SU-DHL-6 (cell line): ENCODE measurements around the gene OR8D1.

ENCODE experiments used
- H2AFZ ChIP-seq: fragments of 200-600 bp; sonication (generic); 2 replicates; pipeline ENCODE4 v1.6.1; 2014; ENCODE audit warnings: low read depth, mild to moderate bottlenecking, moderate library complexity, mixed read lengths, antibody characterized with exemption, low read length; ENCODE audit not compliant: severe bottlenecking
- H3F3A ChIP-seq: fragments of 200-600 bp; shearing (Covaris generic); 2 replicates; pipeline ENCODE4 v1.6.0; 2016; ENCODE audit warnings: antibody characterized with exemption, mild to moderate bottlenecking; ENCODE audit not compliant: insufficient read depth
- H3K27ac ChIP-seq: fragments of 200-600 bp; sonication (generic); 2 replicates; pipeline ENCODE4 v1.5.1; 2016; ENCODE audit warnings: low read depth, mild to moderate bottlenecking, low read length, moderate library complexity, mixed read lengths
- H3K27me3 ChIP-seq: fragments of 200-600 bp; sonication (generic), shearing (Covaris generic); 2 replicates; pipeline ENCODE4 v1.6.0; 2014; ENCODE audit warnings: mild to moderate bottlenecking, low read length
- H3K36me3 ChIP-seq: fragments of 200-600 bp; sonication (generic); 2 replicates; pipeline ENCODE4 v1.6.1; 2014; ENCODE audit warnings: mild to moderate bottlenecking, low read length, mixed read lengths
- H3K4me2 ChIP-seq: fragments of 300-600, 200-600 bp; shearing (Covaris generic), sonication (generic); 2 replicates; pipeline ENCODE4 v1.6.0; 2014; ENCODE audit warnings: low read length, low read depth, mild to moderate bottlenecking; ENCODE audit not compliant: poor library complexity, severe bottlenecking
- H3K4me3 ChIP-seq: fragments of 200-600 bp; sonication (generic); 2 replicates; pipeline ENCODE4 v1.5.1; 2014; ENCODE audit warnings: antibody characterized with exemption, low read length, mild to moderate bottlenecking, mixed read lengths; ENCODE audit not compliant: insufficient read depth, poor library complexity, severe bottlenecking
- H3K79me2 ChIP-seq: fragments of 200-600 bp; sonication (generic); 2 replicates; pipeline ENCODE4 v1.6.1; 2014; ENCODE audit warnings: mild to moderate bottlenecking, low read length, moderate library complexity; ENCODE audit not compliant: insufficient read depth
- H3K9ac ChIP-seq: fragments of 200-600 bp; sonication (generic); 2 replicates; pipeline ENCODE4 v1.7.0; 2014; ENCODE audit warnings: mild to moderate bottlenecking, low read length
- H3K9me2 ChIP-seq: fragments of 200-600 bp; sonication (generic); replicated peaks from 2 replicates; pipeline ENCODE4 v1.6.1; 2014; ENCODE audit warnings: low read length; ENCODE audit not compliant: insufficient read depth
- H3K9me3 ChIP-seq: fragments of 200-600 bp; sonication (generic); 2 replicates; pipeline ENCODE4 v1.6.1; 2014; ENCODE audit warnings: low read length, mixed read lengths; ENCODE audit not compliant: insufficient read depth
- H4K20me1 ChIP-seq: fragments of 200-600 bp; sonication (generic); 2 replicates; pipeline ENCODE4 v1.6.1; 2014; ENCODE audit warnings: low read depth, mild to moderate bottlenecking, antibody characterized with exemption, low read length, moderate library complexity, mixed read lengths
- CTCF ChIP-seq: fragments of 200-600 bp; sonication (generic); IDR thresholded peaks from one replicate; pipeline ENCODE4 v1.5.1; 2017; ENCODE audit warnings: antibody characterized with exemption, mild to moderate bottlenecking, low read length, moderate library complexity; ENCODE audit not compliant: insufficient read depth, poor library complexity, severe bottlenecking
- EZH2phosphoT487 ChIP-seq: fragments of 200-600 bp; sonication (generic), shearing (Covaris generic); conservative IDR thresholded peaks from 2 replicates; pipeline ENCODE4 v1.6.1; 2018; ENCODE audit warnings: mild to moderate bottlenecking, antibody characterized with exemption, low read length, moderate library complexity, mixed read lengths

OR8D1 gene

GRCh38 chr11:124344346-124344745, 30.6 kb upstream of the OR8D1 start:
- Histone ChIP-seq H3F3A (no peaks in the 10 kb centered on the region), H3K4me3 (no peak overlapping the region), H3K79me2 (no peaks in the 10 kb centered on the region), H3K36me3 (no peaks in the 10 kb centered on the region), H3K9ac (no peak overlapping the region), H3K9me3 (no peaks in the 10 kb centered on the region), H3K27ac (no peak overlapping the region), H3K27me3 (no peaks in the 10 kb centered on the region), H3K9me2 (no peaks in the 10 kb centered on the region), H2AFZ (no peak overlapping the region), H3K4me2 (no peak overlapping the region), H4K20me1 (no peaks in the 10 kb centered on the region)
- TF ChIP-seq EZH2phosphoT487 (no peak), CTCF (no peak)

- Histone ChIP-seq H3K4me2 (no peak overlapping the region), H3K4me3 (no peak overlapping the region), H3K79me2 (no peaks in the 10 kb centered on the region), H2AFZ (no peak overlapping the region), H4K20me1 (no peaks in the 10 kb centered on the region), H3K27ac (no peak overlapping the region), H3K9me2 (no peaks in the 10 kb centered on the region), H3K9me3 (no peaks in the 10 kb centered on the region), H3K27me3 (no peaks in the 10 kb centered on the region), H3K9ac (no peak overlapping the region), H3K36me3 (no peaks in the 10 kb centered on the region), H3F3A (no peaks in the 10 kb centered on the region)
- TF ChIP-seq EZH2phosphoT487, result no peak
- no peak for TF ChIP-seq CTCF
Measured at GRCh38 chr11:124340142-124340447, 26.3 kb upstream of the OR8D1 start.

GRCh38 chr11:124339396-124340141, 25.8 kb upstream of the OR8D1 start:
- Histone ChIP-seq H4K20me1 (no peaks in the 10 kb centered on the region), H3K36me3 (no peaks in the 10 kb centered on the region), H3F3A (no peaks in the 10 kb centered on the region), H3K4me2 (no peak overlapping the region), H3K79me2 (no peaks in the 10 kb centered on the region), H3K4me3 (no peak overlapping the region), H3K27ac (no peak overlapping the region), H2AFZ (no peak overlapping the region), H3K9me3 (no peaks in the 10 kb centered on the region), H3K9me2 (no peaks in the 10 kb centered on the region), H3K27me3 (no peaks in the 10 kb centered on the region), H3K9ac (no peak overlapping the region)
- no peak for TF ChIP-seq EZH2phosphoT487

- no peak overlapping the region for H3K9ac ChIP-seq
- no peaks in the 10 kb centered on the region for H3K79me2 ChIP-seq
- H2AFZ ChIP-seq, result no peak overlapping the region
- no peaks in the 10 kb centered on the region for H3K9me2 ChIP-seq
- no peak overlapping the region for H3K27ac ChIP-seq
- H3F3A ChIP-seq, result no peaks in the 10 kb centered on the region
- no peaks in the 10 kb centered on the region for H3K36me3 ChIP-seq
- H3K27me3 ChIP-seq, result no peaks in the 10 kb centered on the region
- no peak overlapping the region for H3K4me3 ChIP-seq
- H3K9me3 ChIP-seq, result no peaks in the 10 kb centered on the region
- H4K20me1 ChIP-seq, result no peaks in the 10 kb centered on the region
- TF ChIP-seq CTCF (no peak), EZH2phosphoT487 (no peak)
- no peak overlapping the region for H3K4me2 ChIP-seq
Measured at GRCh38 chr11:124331873-124332272, 18.1 kb upstream of the OR8D1 start.
